ENCODE data around the gene TET1. TPM values are rescaled to one million over a fixed set of nuclear protein-coding genes. Genes with fewer than 3 reads are reported as not detected.

Gene TET1
- total RNA-seq, 1 experiment from 2014 or later, result 53.4 TPM

DNA sequence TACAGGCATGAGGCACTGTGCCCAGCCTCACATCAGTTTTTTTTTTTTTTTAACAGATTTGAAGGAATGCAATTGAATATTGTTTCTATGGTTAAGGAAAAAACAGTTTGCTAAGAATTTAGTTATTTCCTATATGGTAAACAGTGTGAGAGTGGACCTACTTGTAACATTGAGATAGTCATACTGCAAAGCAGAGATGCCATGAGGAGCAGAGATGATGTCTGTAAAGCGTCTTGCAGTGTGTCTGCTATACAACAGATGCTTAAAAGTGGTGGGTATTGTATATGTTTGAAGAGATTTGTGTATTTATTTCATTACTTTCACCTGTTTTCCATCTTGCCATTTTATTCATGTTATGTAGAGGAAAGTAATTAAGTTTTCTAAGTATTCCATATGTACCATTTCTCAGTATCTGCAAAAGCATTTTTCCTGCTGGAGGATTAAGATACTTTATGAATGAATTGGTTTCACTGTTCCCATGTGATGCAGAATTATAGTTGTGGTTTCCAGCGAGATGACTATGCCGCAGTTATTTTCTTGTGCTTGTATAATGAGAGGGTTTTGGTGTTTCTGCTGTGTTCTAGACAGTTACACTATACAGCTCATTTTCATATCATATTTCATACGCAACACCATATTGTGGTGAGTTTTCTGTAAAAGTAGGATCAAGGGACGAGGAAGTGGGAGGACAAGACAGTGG lies 26.6 kb downstream of the TET1 start:
- no peak overlapping the region for H3K56ac ChIP-seq (ENCODE audit: insufficient read length, low read depth, low read length)
- peak overlapping the region in 1 of 3 experiments; percentile 19; a peak in 2 of 7 replicates for H3K27ac Mint-ChIP-seq
- no peak overlapping the region for H3K4ac ChIP-seq (ENCODE audit: low read depth, low read length)

More for the DNA sequence above, 26.6 kb downstream of the TET1 start:
- Histone ChIP-seq H2AFZ (ENCODE audit: low read length) (no peak overlapping the region), H3K23ac (ENCODE audit: insufficient read length, low read depth, low read length) (no peak overlapping the region), H3K79me1 (ENCODE audit: insufficient read depth, low read depth, low read length, poor library complexity, severe bottlenecking) (peaks cover 11% of the 10 kb centered on the region), H2BK15ac (ENCODE audit: low read depth, low read length) (no peak overlapping the region), H4K91ac (ENCODE audit: insufficient read length, low read depth, low read length) (no peak overlapping the region), H3K27ac (ENCODE audit: insufficient read length, low read depth, low read length) (no peak overlapping the region), H2BK12ac (ENCODE audit: insufficient read length, low read depth, low read length) (no peak overlapping the region), H3K4me2 (ENCODE audit: insufficient read depth, insufficient read length, low read length) (no peak overlapping the region), H2BK20ac (ENCODE audit: low read depth, low read length, poor library complexity, severe bottlenecking) (no peak overlapping the region), H2AK5ac (ENCODE audit: insufficient read length, low read length) (no peak overlapping the region), H4K20me1 (ENCODE audit: control insufficient read depth, insufficient read depth, insufficient read length) (no peaks in the 10 kb centered on the region), H3K79me2 (ENCODE audit: insufficient read depth, low read length) (peaks cover 6% of the 10 kb centered on the region; the same call in 1 of the 2 replicates), H2BK120ac (ENCODE audit: low read depth, low read length, poor library complexity, severe bottlenecking) (no peak overlapping the region), H3K14ac (ENCODE audit: insufficient read depth, low read length) (no peak overlapping the region), H3K9ac (ENCODE audit: extremely low read depth, insufficient read length, low read length) (no peak overlapping the region), H3K4me1 (ENCODE audit: insufficient read depth, low read length) (no peaks in the 10 kb centered on the region), H3K23me2 (ENCODE audit: insufficient read length, low read depth, low read length, poor library complexity, severe bottlenecking) (no peaks in the 10 kb centered on the region), H4K8ac (replicated peaks; ENCODE audit: insufficient read length, low read depth, low read length) (no peak overlapping the region), H3K18ac (ENCODE audit: insufficient read length, low read depth, low read length) (no peak overlapping the region), H3K9me3 (ENCODE audit: control insufficient read depth, low read depth, low read length) (no peaks in the 10 kb centered on the region), H2BK5ac (ENCODE audit: insufficient read length, low read length) (no peak overlapping the region), H3T11ph (ENCODE audit: low read length) (no peak overlapping the region), H4K5ac (ENCODE audit: insufficient read length, low read depth, low read length) (no peak overlapping the region), H3K27me3 (ENCODE audit: insufficient read depth, low read length) (no peaks in the 10 kb centered on the region)
- H3K36me3 Mint-ChIP-seq (ENCODE audit: insufficient read depth in 1 of 3, low read depth in 3 of 3), result peaks cover 20 to 61% (median 49%) of the 10 kb centered on the region in 3 experiments
- WGBS (ENCODE audit: extremely low coverage, insufficient read length, low lambda C conversion rate), result no CpG with 5 or more reads among the region's 5 CpGs
- no peaks in the 10 kb centered on the region for H3K27me3 Mint-ChIP-seq (ENCODE audit: low read depth)
- H3K9me3 Mint-ChIP-seq, result no peaks in the 10 kb centered on the region
- H3K4me3 Mint-ChIP-seq, result no peak overlapping the region
- TF ChIP-seq, protein P1, sequence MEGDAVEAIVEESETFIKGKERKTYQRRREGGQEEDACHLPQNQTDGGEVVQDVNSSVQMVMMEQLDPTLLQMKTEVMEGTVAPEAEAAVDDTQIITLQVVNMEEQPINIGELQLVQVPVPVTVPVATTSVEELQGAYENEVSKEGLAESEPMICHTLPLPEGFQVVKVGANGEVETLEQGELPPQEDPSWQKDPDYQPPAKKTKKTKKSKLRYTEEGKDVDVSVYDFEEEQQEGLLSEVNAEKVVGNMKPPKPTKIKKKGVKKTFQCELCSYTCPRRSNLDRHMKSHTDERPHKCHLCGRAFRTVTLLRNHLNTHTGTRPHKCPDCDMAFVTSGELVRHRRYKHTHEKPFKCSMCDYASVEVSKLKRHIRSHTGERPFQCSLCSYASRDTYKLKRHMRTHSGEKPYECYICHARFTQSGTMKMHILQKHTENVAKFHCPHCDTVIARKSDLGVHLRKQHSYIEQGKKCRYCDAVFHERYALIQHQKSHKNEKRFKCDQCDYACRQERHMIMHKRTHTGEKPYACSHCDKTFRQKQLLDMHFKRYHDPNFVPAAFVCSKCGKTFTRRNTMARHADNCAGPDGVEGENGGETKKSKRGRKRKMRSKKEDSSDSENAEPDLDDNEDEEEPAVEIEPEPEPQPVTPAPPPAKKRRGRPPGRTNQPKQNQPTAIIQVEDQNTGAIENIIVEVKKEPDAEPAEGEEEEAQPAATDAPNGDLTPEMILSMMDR (conservative IDR thresholded peaks at IDR 0.05), result no peak
- no peak for DNase-seq
- peaks cover 3 to 5% of the 10 kb centered on the region in 2 experiments; a peak in 2 of 4 replicates for H3K4me1 Mint-ChIP-seq
